Measurements from ENCODE around the gene CRTC1. TPM values are rescaled to one million over a fixed set of nuclear protein-coding genes. Genes with fewer than 3 reads are reported as not detected.

Gene CRTC1
- total RNA-seq, 4 donors from 2014 or later = 4.1 to 6.3 (median 4.7) TPM

DNA sequence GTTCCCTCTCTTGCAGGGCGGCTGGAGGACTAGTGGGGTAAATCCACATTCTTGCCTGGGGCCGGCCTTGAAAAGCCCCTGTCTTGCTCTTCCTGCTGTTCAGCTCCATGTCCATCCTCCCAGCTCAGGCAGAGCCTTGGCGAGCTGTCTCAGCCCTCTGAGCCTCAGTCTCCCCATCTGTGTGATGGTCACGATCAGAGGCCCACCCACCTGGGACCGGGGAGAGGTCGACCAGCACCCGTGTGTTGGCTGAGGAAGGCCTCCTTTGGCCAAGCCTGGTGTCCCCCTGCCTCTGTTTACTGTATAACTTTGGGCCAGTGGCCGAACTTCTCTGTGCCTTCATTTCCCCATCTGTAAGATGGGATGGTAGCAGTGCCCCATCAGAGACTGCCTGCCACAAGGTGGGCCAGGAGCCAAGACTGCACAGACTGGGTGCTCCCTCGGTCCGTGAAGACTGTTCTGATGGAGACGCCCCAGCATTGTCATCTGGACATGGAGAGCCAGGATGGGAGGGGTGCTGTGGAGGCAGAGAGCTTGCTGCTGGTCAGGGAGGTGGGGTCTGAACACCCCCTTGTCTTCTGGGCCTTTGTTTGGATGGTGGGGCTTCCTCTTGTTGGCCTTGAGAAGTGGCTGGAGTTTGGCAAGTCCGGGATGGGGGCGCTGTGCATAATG, 28.2 kb upstream of the CRTC1 start:
- 85% methylated on average over 5 of the region's 13 CpGs for WGBS

DNA sequence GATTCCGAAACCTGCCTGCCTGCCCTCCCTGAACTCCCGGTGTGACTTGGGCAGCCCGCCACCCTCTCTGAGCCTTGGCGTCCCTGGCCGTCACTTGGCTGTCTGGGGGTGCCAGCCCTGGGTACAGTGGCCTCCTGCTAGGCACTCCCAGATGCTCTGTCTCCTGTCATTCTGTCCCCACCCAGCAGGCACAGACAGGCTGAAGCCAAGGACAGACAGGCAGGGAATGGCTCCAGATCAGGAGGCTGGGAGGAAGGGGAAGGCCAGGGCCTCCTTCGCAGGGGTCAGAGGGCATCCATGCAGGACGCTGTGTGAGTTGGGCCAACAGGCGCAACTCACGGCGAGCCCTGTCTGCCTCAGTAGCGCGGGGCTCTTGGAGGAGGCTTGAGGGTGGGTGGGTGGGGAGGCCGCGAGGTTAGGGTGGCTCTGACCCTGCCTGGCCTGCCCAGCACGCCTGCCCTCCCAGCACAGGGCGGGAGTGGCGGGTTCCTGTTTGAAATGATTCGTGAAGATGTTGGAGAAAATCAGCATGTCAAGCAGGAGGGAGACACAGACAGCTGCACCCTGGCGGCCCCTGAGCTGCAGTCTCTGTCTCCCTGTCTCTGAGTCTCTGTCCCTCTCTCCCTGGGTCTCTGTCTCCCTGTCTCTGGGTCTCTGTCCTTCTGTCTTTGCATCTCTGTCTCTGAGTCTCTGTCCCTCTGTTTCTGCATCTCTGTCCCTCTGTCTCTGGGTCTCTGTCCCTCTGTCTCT, 27.0 kb upstream of the CRTC1 start:
- no peak for DNase-seq (ENCODE audit: low spot score in 2 of 2)
- Histone ChIP-seq H3K4me1 (peaks cover 42% of the 10 kb centered on the region), H3K36me3 (no peaks in the 10 kb centered on the region), H3K9me3 (no peaks in the 10 kb centered on the region), H3K4me3 (no peak overlapping the region), H3K27ac (no peak overlapping the region), H3K27me3 (no peaks in the 10 kb centered on the region)
- TF ChIP-seq POLR2AphosphoS5 (IDR thresholded peaks at IDR 0.05) (no peak), POLR2A (IDR thresholded peaks at IDR 0.05) (no peak), EP300 (IDR thresholded peaks at IDR 0.05) (no peak)
- TF ChIP-seq, protein P1, sequence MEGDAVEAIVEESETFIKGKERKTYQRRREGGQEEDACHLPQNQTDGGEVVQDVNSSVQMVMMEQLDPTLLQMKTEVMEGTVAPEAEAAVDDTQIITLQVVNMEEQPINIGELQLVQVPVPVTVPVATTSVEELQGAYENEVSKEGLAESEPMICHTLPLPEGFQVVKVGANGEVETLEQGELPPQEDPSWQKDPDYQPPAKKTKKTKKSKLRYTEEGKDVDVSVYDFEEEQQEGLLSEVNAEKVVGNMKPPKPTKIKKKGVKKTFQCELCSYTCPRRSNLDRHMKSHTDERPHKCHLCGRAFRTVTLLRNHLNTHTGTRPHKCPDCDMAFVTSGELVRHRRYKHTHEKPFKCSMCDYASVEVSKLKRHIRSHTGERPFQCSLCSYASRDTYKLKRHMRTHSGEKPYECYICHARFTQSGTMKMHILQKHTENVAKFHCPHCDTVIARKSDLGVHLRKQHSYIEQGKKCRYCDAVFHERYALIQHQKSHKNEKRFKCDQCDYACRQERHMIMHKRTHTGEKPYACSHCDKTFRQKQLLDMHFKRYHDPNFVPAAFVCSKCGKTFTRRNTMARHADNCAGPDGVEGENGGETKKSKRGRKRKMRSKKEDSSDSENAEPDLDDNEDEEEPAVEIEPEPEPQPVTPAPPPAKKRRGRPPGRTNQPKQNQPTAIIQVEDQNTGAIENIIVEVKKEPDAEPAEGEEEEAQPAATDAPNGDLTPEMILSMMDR (IDR thresholded peaks at IDR 0.05) = no peak
- 72% methylated on average over 6 of the region's 19 CpGs for WGBS

More for the DNA sequence above, 28.2 kb upstream of the CRTC1 start:
- no peak overlapping the region for H3K27ac ChIP-seq
- TF ChIP-seq, protein P1 (IDR thresholded peaks at IDR 0.05) = no peak
- TF ChIP-seq POLR2AphosphoS5 (IDR thresholded peaks at IDR 0.05) (no peak), EP300 (IDR thresholded peaks at IDR 0.05) (no peak), POLR2A (IDR thresholded peaks at IDR 0.05) (no peak)
- no peak overlapping the region for H3K4me3 ChIP-seq
- H3K36me3 ChIP-seq = no peaks in the 10 kb centered on the region
- H3K9me3 ChIP-seq = no peaks in the 10 kb centered on the region
- no peak for DNase-seq (ENCODE audit: low spot score in 2 of 2)
- H3K4me1 ChIP-seq = peaks cover 45% of the 10 kb centered on the region
- no peaks in the 10 kb centered on the region for H3K27me3 ChIP-seq

DNA sequence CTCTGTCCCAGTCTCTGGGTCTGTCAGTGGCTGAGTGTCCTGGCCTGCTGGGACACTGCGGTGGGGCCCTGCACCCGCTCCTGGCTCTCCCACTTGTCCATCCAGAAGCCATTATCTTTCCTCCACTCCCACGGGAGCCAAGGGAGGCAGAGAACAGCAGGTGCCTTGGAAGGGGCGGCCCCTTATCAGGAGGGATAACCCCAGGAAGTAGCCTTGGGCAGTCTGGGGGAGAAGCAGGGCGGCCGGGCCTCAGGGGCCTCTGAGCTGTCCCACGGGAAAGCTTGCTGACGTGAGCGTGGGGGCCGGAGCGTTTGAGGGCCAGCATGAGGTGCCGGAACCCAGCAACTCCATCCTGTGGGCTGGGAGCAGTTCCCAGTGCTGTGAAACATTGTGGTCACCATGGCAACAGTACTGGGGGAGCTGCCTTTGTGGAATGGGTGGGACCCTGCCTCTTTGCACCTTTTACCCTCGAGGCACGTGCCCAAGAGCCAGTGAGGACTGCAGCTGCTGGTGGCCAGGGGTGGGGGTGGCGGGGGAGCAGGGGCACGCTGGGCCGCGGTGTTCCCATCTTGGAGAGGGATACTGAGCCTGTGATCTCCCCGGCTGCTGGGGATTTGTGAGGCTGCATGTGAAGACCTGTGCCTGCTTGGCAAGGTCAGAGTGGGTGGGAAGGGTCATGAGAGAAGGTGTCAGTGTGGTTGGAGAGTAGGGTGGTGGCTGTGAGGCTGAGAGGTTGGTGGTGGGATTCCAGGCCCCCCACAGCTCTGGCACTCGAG, 25.7 kb upstream of the CRTC1 start:
- TF ChIP-seq, protein P1 (IDR thresholded peaks at IDR 0.05) = no peak
- TF ChIP-seq EP300 (IDR thresholded peaks at IDR 0.05) (no peak), POLR2AphosphoS5 (IDR thresholded peaks at IDR 0.05) (no peak), POLR2A (IDR thresholded peaks at IDR 0.05) (no peak)
- no peak for DNase-seq (ENCODE audit: low spot score in 2 of 2)
- Histone ChIP-seq H3K4me1 (peaks cover 39% of the 10 kb centered on the region), H3K36me3 (no peaks in the 10 kb centered on the region), H3K9me3 (no peaks in the 10 kb centered on the region), H3K27me3 (no peaks in the 10 kb centered on the region), H3K4me3 (no peak overlapping the region), H3K27ac (no peak overlapping the region)
- 59% methylated on average over 19 of the region's 20 CpGs for WGBS

DNA sequence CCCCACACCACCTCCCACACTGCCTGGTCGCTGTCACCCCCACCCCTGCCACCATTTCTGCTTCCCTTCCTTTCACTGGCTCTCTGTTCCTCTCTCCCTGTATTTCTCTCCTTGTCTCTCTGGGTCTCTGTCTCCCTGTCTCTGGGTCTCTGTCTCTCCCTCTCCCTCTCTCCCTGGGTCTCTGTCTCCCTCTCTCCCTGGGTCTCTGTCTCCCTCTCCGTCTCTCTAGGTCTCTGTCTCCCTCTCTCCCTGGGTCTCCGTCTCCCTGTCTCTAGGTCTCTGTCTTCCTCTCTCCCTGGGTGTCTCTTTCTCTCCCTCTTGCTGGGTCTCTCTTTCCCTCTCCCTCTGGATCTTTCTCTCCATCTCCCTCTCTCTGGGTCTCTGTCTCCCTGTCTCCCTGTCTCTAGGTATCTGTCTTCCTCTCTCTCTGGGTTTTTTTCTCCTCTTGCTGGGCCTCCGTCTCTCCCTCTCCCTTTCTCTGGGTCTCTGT, 25.1 kb upstream of the CRTC1 start:
- Histone ChIP-seq H3K4me3 (no peak overlapping the region), H3K9me3 (no peaks in the 10 kb centered on the region), H3K4me1 (peaks cover 39% of the 10 kb centered on the region), H3K27ac (peak overlapping the region; percentile 73), H3K27me3 (no peaks in the 10 kb centered on the region), H3K36me3 (no peaks in the 10 kb centered on the region)
- TF ChIP-seq, protein P1 (IDR thresholded peaks at IDR 0.05) = no peak
- no peak for TF ChIP-seq POLR2A (IDR thresholded peaks at IDR 0.05)
- TF ChIP-seq POLR2AphosphoS5 (IDR thresholded peaks at IDR 0.05) = no peak
- TF ChIP-seq EP300 (IDR thresholded peaks at IDR 0.05) = no peak
- DNase-seq (ENCODE audit: low spot score in 2 of 2) = no peak
- 85% methylated on average over 4 of the region's 4 CpGs for WGBS
